Adrenal gland (tissue), 12 donors: Measurements from ENCODE around the gene MBD3L3. TPM values are rescaled to one million over a fixed set of nuclear protein-coding genes. Genes with fewer than 3 reads are reported as not detected.
"Not testable (repeated sequence)": the region's sequence is repeated elsewhere in the genome, so short reads cannot be mapped to it uniquely, and the experiment has no call there.

Experiments used
- DNase-seq, 7 donors: peaks; one replicate each; pipeline ENCODE4 v3.0.0-alpha.2; 2019 to 2020
- H3K27ac ChIP-seq, 5 donors: fragments of 200-600 bp; sonication (generic) in 4 of 5; 1 replicate in 3 of 5; 2 replicates in 2 of 5; pipeline versions ENCODE4 v1.5.1 to v1.8.0; 2016 to 2020; ENCODE audit warnings: mild to moderate bottlenecking in 1 of 5
- H3K27me3 ChIP-seq: fragments of 200-600 bp; 2 replicates; pipeline ENCODE4 v1.8.0; 2021
- H3K36me3 ChIP-seq, 2 donors: fragments of 200-600 bp; replicated peaks in 1 of 2; 1 replicate in 1 of 2; 2 replicates in 1 of 2; pipeline versions ENCODE4 v1.5.1 to v1.8.0; 2018 to 2022
- H3K4me1 ChIP-seq, 2 donors: fragments of 200-600 bp; replicated peaks in 1 of 2; 1 replicate in 1 of 2; 2 replicates in 1 of 2; pipeline versions ENCODE4 v1.5.1 to v1.8.0; 2018 to 2021
- H3K4me3 ChIP-seq, 4 donors: fragments of 200-600 bp; sonication (generic) in 3 of 4; one replicate each; pipeline ENCODE4 v1.5.1; 2016 to 2018
- H3K9me3 ChIP-seq, 3 donors: fragments of 200-600 bp; sonication (generic) in 1 of 3; replicated peaks in 1 of 3; 1 replicate in 2 of 3; 2 replicates in 1 of 3; pipeline versions ENCODE4 v1.5.1 to v1.8.0; 2016 to 2021
- CTCF ChIP-seq, 6 experiments: fragments of 450-650 bp in 4 of 6; fragments of 200-600 bp in 2 of 6; sonication (generic) in 1 of 6; IDR thresholded peaks; 1 replicate in 5 of 6; 2 replicates in 1 of 6; pipeline versions ENCODE4 v1.5.1 to v1.8.0; 2016 to 2021; ENCODE audit warnings: antibody characterized with exemption in 6 of 6, mild to moderate bottlenecking in 2 of 6, moderate library complexity in 1 of 6
- POLR2A ChIP-seq, 2 donors: fragments of 450-650 bp; IDR thresholded peaks; one replicate each; pipeline ENCODE4 v1.6.1; 2017; ENCODE audit warnings: antibody characterized with exemption in 2 of 2, mild to moderate bottlenecking in 2 of 2, moderate library complexity in 1 of 2
- WGBS, 4 donors: extraction: QIAGEN DNeasy Blood & Tissue Kit in 2 of 4; methylation state at CpG; one replicate each; pipeline versions ENCODE4 v1.1.5 to v1.1.7; 2013 to 2017; 5-methylcytosine and 5-hydroxymethylcytosine counted together
- intact Hi-C, 2 donors: fragments of 100-400 bp; cut with DNase I; formaldehyde crosslinking; loops; one replicate each; pipeline versions ENCODE4 v1.14.1 to v1.15.0; 2022 to 2023
- polyA plus RNA-seq, 3 donors: library from polyadenylated mRNA; stranded (reverse); fragments of 200-250 nt in 2 of 3; fragments of 350-450 nt in 1 of 3; fragmentation: Illumina TruSeq in 1 of 3; extraction: RNeasy Lipid Tissue Mini Kit (QIAGEN cat#74804) in 1 of 3; gene quantifications; one replicate each; pipeline ENCODE4 v1.2.3, GENCODE V29; 2013 to 2014
- total RNA-seq, 9 donors: library from RNA; depleted of rRNA in 4 of 9; stranded (reverse); fragments of >200 nt in 4 of 9; fragments of 120-200 nt in 1 of 9; fragmentation: NEBNext Ultra II Directional in 1 of 9; extraction: Animal tissue kit (Norgen Biotek cat#: 25700) in 1 of 9; gene quantifications; one replicate each; pipeline versions ENCODE4 v1.1.0 to v1.2.4, GENCODE V29; 2013 to 2023
- donor health status: healthy with polysubstance abuse.
- donor health status: Bipolar disorder and iron deficiency.
- donor health status: DM: yes; HTN: yes; CAD: no.
- donor health status: DM: no; HTN: no; CAD: no.
- donor health status: DM: no; HTN: no; CAD: no.
- donor health status: DM: yes; HTN: yes; CAD: no.

Gene MBD3L3
- total and polyA plus RNA-seq, 12 donors, result not detected

GRCh38 chr19:7067716-7068115 lies 9.2 kb upstream of the MBD3L3 start:
- 85 to 89% (median 88%) methylated on average over 2 of the region's 2 CpGs for WGBS, 4 donors

GRCh38 chr19:7067122-7067521 lies 8.6 kb upstream of the MBD3L3 start:
- H3K27me3 ChIP-seq, H3K9me3 ChIP-seq, H3K4me3 ChIP-seq, intact Hi-C loops, H3K27ac ChIP-seq: not testable (repeated sequence)
- WGBS, 4 donors, result 44 to 54% (median 49%) methylated on average over 10 to 13 of the region's 13 CpGs
- DNase-seq, result peak in 6 of 7 donors; percentile 29 to 61 (median 38)
- peaks cover 5 to 14% of the 10 kb centered on the region in 2 donors for H3K4me1 ChIP-seq
- peak in 2 of 6 experiments; percentile 13 to 27 for TF ChIP-seq CTCF (IDR thresholded peaks at IDR 0.05)
- peaks cover 0 to 12% of the 10 kb centered on the region in 2 donors for H3K36me3 ChIP-seq

More at GRCh38 chr19:7067716-7068115, 9.2 kb upstream of the MBD3L3 start:
- Histone ChIP-seq H3K4me1 (peaks cover 5 to 14% of the 10 kb centered on the region in 2 donors), H3K27ac (no peak overlapping the region), H3K4me3 (no peak overlapping the region), H3K27me3 (no peaks in the 10 kb centered on the region), H3K36me3 (peaks cover 0 to 18% of the 10 kb centered on the region in 2 donors), H3K9me3 (no peaks in the 10 kb centered on the region)
- no peak for DNase-seq
- no peak for TF ChIP-seq CTCF (IDR thresholded peaks at IDR 0.05)
- intact Hi-C loops, result no loop called here

- H3K36me3 ChIP-seq, result no peaks in the 10 kb centered on the region
- H3K27me3 ChIP-seq, result no peaks in the 10 kb centered on the region
- H3K4me1 ChIP-seq, result no peaks in the 10 kb centered on the region
- TF ChIP-seq CTCF (IDR thresholded peaks at IDR 0.05), result no peak
- no peak for TF ChIP-seq POLR2A (IDR thresholded peaks at IDR 0.05)
- no peaks in the 10 kb centered on the region for H3K9me3 ChIP-seq
- DNase-seq, result peak in 1 of 7 donors; percentile 45
- intact Hi-C loops, result no loop called here
- WGBS, 4 donors, result 83 to 90% (median 86%) methylated on average over 8 to 9 of the region's 9 CpGs
- no peak overlapping the region for H3K27ac ChIP-seq
- no peak overlapping the region for H3K4me3 ChIP-seq
Measured at GRCh38 chr19:7063764-7064418, 5.4 kb upstream of the MBD3L3 start.

DNA sequence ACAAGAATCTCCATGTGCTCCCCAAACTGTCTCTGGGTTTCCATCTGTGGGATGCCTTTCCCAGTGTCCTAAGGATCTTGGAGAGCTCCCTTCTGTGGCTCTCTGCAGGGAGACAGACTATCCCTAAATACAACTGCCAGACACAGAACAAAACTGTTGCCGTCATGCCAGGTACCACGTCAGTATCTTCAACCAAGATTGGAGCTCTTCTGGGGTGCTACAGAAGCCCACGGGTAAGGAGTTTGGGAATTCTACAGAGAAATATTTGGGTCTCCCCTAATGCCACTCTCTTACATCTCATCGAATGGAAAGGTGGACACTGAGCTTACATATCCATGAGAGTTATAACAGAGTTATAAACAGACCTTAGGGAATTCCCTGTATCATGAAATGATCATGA lies 4.9 kb upstream of the MBD3L3 start:
- Histone ChIP-seq H3K4me1 (no peaks in the 10 kb centered on the region), H3K4me3 (no peak overlapping the region), H3K27me3 (no peaks in the 10 kb centered on the region), H3K9me3 (no peaks in the 10 kb centered on the region), H3K36me3 (no peaks in the 10 kb centered on the region), H3K27ac (no peak overlapping the region)
- intact Hi-C loops, result no loop called here
- WGBS, 4 donors, result 74 to 86% (median 76%) methylated on average over 4 of the region's 4 CpGs
- peak in 1 of 7 donors; percentile 46 for DNase-seq
- no peak for TF ChIP-seq POLR2A (IDR thresholded peaks at IDR 0.05)

- H3K36me3 ChIP-seq, H3K27me3 ChIP-seq, H3K27ac ChIP-seq, DNase-seq, H3K4me1 ChIP-seq, H3K4me3 ChIP-seq, H3K9me3 ChIP-seq, intact Hi-C loops: not testable (repeated sequence)
- WGBS, 4 donors, result 44 to 64% (median 53%) methylated on average over 1 to 2 of the region's 2 CpGs
Measured at GRCh38 chr19:7059977-7060376, 1.5 kb upstream of the MBD3L3 start.

DNA sequence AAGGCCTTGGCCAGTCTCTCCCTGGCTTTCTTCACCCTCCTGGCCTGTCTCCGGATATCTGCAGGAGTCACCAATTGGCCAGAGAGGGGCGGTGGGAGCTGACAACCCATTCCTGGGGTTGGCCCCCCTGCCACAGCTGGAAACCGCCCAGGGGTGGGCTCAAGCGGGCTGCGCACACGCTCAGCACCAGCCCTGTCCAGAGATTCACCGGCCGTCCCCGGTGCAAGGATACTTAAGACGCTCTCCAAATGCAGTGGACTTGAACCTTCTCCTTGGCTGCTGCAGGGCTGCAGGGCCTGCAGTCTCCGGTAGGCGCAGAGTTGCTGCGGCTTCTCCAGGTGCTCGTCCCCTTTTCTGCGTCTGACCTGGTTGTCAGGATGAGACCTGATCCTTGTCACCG lies 2.1 kb downstream of the MBD3L3 start:
- intact Hi-C loops, H3K27ac ChIP-seq, H3K4me3 ChIP-seq, H3K27me3 ChIP-seq, DNase-seq, H3K4me1 ChIP-seq, H3K36me3 ChIP-seq, H3K9me3 ChIP-seq: not testable (repeated sequence)
- WGBS, 4 donors, result 78 to 80% methylated on average over 8 of the region's 16 CpGs; no CpG with 5 or more reads in 2 of the 4 donors

DNA sequence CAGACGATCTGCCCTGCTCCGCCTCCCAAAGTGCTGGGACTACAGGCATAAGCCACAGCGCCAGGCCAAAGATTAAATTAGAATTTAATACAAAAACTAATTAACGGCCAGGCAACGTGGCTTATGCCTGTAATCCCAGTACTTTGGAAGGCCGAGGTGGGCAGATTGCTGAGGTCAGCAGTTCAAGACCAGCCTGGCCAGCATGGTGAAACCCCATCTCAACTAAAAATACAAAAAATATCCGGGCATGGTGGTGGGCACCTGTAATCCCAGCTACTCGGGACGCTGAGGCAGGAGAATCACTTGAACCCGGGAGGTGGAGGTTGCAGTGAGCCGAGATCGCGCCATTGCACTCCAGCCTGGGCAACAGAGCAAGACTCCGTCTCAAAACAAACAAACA lies 2.8 kb downstream of the MBD3L3 start:
- H3K4me1 ChIP-seq, H3K9me3 ChIP-seq, DNase-seq, H3K4me3 ChIP-seq, H3K27ac ChIP-seq, H3K27me3 ChIP-seq, intact Hi-C loops, H3K36me3 ChIP-seq: not testable (repeated sequence)
- WGBS, 4 donors, result 92 to 94% (median 92%) methylated on average over 11 to 12 of the region's 14 CpGs

DNA sequence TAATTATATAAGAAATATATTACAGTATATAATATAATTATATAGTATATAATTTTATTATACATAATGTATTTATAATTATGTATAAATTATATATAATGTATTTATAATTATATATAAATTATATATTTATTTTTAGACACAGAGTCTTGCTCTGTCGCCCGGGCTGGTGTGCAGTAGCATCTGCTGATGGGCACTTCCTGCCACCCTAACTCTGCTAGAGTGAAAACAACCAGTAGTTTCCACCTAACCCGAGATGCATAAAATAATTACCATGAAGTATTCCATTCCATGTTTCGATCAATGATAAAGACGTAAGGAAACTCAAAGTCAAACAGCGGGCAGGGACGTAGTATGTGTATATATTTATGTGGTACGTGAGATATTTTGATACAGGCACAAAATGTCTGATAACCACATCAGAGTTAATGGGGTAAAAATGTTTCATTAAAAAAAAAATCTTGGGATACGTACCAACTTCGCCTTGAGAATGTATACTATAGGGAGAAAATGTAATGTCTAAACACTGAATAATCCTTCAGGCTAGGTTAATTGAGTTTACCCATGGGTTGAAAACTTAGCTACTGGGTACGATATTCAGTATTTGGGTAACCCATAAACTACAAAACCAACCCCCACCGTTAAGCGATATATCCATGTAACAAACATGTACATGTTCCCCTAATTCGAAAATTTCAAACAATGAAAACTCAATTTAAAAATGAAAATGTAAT lies 3.7 kb downstream of the MBD3L3 start:
- H3K27ac ChIP-seq, H3K36me3 ChIP-seq, DNase-seq, H3K27me3 ChIP-seq, H3K9me3 ChIP-seq, intact Hi-C loops, H3K4me1 ChIP-seq, H3K4me3 ChIP-seq: not testable (repeated sequence)
- 94 to 99% (median 96%) methylated on average over 8 to 14 of the region's 14 CpGs for WGBS, 4 donors
